Suprapubic skin (tissue), 3 donors: Measurements from ENCODE around the gene KRT4.
"Not testable (repeated sequence)": the region's sequence is repeated elsewhere in the genome, so short reads cannot be mapped to it uniquely, and the experiment has no call there.

ENCODE experiments used
- CTCF ChIP-seq, 2 donors: fragments of 200-600 bp in 1 of 2; fragments of 450-650 bp in 1 of 2; sonication (generic) in 1 of 2; IDR thresholded peaks; one replicate each; pipeline ENCODE4 v1.5.1; 2016 to 2019; ENCODE audit warnings: antibody characterized with exemption in 2 of 2, mild to moderate bottlenecking in 1 of 2, moderate library complexity in 1 of 2
- EP300 ChIP-seq: sonication (generic); formaldehyde crosslinking; IDR thresholded peaks from one replicate; pipeline ENCODE4 v1.6.1; 2017; ENCODE audit warnings: antibody characterized with exemption
- POLR2A ChIP-seq, 2 donors: fragments of 450-650 bp; IDR thresholded peaks; one replicate each; pipeline ENCODE4 v1.6.1; 2017; ENCODE audit warnings: antibody characterized with exemption in 2 of 2, mild to moderate bottlenecking in 2 of 2, moderate library complexity in 2 of 2

- not testable (repeated sequence) for TF ChIP-seq POLR2A (IDR thresholded peaks at IDR 0.05); CTCF (IDR thresholded peaks at IDR 0.05); EP300
These were observed 18.6 kb downstream of the KRT4 start for GRCh38 chr12:52795332-52795674.
